ENCODE results near the gene SND1.

DNA sequence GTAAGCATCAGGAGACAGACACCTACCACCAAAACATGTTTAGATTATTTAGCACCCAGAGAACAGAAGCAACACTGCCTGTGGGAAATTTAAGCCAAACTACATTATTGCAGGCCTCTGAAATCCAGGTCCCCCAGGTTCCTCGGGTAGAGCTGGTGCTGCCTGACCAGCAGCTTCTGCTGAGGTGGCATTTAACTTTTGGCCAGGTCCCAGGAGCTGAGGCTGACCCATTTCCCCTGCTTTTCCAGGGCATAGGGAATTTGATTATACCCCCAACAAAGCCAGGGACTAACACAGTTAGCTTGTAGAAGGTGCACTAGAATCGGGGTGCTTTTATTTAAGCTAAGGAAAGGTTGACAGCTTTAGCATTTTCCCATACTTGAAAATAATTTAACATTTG is 374.6 kb downstream of the SND1 start:
- TF ChIP-seq POLR2A (IDR thresholded peaks at IDR 0.05) (no peak), EP300 (IDR thresholded peaks at IDR 0.05; ENCODE audit: low read depth) (no peak), POLR2AphosphoS5 (IDR thresholded peaks at IDR 0.05) (no peak)
- TF ChIP-seq, protein P1, sequence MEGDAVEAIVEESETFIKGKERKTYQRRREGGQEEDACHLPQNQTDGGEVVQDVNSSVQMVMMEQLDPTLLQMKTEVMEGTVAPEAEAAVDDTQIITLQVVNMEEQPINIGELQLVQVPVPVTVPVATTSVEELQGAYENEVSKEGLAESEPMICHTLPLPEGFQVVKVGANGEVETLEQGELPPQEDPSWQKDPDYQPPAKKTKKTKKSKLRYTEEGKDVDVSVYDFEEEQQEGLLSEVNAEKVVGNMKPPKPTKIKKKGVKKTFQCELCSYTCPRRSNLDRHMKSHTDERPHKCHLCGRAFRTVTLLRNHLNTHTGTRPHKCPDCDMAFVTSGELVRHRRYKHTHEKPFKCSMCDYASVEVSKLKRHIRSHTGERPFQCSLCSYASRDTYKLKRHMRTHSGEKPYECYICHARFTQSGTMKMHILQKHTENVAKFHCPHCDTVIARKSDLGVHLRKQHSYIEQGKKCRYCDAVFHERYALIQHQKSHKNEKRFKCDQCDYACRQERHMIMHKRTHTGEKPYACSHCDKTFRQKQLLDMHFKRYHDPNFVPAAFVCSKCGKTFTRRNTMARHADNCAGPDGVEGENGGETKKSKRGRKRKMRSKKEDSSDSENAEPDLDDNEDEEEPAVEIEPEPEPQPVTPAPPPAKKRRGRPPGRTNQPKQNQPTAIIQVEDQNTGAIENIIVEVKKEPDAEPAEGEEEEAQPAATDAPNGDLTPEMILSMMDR (IDR thresholded peaks at IDR 0.05): no peak

Data from transverse colon (tissue), 4 donors.